K562 (cell line): Measurements from ENCODE around the gene HPX. TPM values are rescaled to one million over a fixed set of nuclear protein-coding genes. Genes with fewer than 3 reads are reported as not detected.

Source experiments
- CHD1 ChIP-seq: fragments of 200-600 bp; sonication (generic); IDR thresholded peaks from one replicate; pipeline ENCODE4 v1.6.1; 2012; ENCODE audit warnings: mild to moderate bottlenecking, moderate library complexity, low read length, inconsistent platforms
- HDAC1 ChIP-seq, 2 experiments: fragments of 450-650 bp; IDR thresholded peaks; 2 replicates each; pipeline ENCODE4 v1.6.1; 2016 to 2017; ENCODE audit warnings: inconsistent platforms in 1 of 2, mild to moderate bottlenecking in 1 of 2, moderate library complexity in 1 of 2
- HDAC8 ChIP-seq: fragments of 450-650 bp; IDR thresholded peaks from 2 replicates; pipeline ENCODE4 v1.6.1; 2016; ENCODE audit warnings: mild to moderate bottlenecking, missing genetic modification characterization, moderate library complexity, missing compliant biosample characterization
- KDM4B ChIP-seq, 2 experiments: fragments of 450-650 bp in 1 of 2; sonication (generic) in 1 of 2; IDR thresholded peaks; 2 replicates each; pipeline ENCODE4 v1.6.1; 2016 to 2017; ENCODE audit warnings: borderline replicate concordance in 2 of 2, antibody characterized with exemption in 1 of 2, low read depth in 1 of 2, mild to moderate bottlenecking in 1 of 2
- MXI1 ChIP-seq: IDR thresholded peaks from 2 replicates; pipeline ENCODE4 v1.6.1; 2011; ENCODE audit warnings: low read depth, mild to moderate bottlenecking, improper control_type of control experiment, low read length
- NELFE ChIP-seq: IDR thresholded peaks from 2 replicates; pipeline ENCODE4 v1.6.1; 2011; ENCODE audit warnings: mild to moderate bottlenecking; ENCODE audit not compliant: insufficient read depth, insufficient read length
- NRF1 ChIP-seq, 2 experiments: fragments of 450-650 bp; IDR thresholded peaks in 1 of 2; conservative IDR thresholded peaks in 1 of 2; 2 replicates each; pipeline ENCODE4 v1.6.1; 2014; ENCODE audit warnings: mild to moderate bottlenecking in 2 of 2
- PHF8 ChIP-seq: fragments of 200-600 bp; sonication (generic); IDR thresholded peaks from 2 replicates; pipeline ENCODE4 v1.6.1; 2012; ENCODE audit warnings: mixed run types, mild to moderate bottlenecking, inconsistent platforms, low read length, moderate library complexity, borderline replicate concordance
- PKNOX1 ChIP-seq: fragments of 450-650 bp; IDR thresholded peaks from 2 replicates; pipeline ENCODE4 v1.6.1; 2016
- RBM25 ChIP-seq: fragments of 200-400 bp; formaldehyde crosslinking; IDR thresholded peaks from 2 replicates; pipeline ENCODE4 v1.6.1; 2018; ENCODE audit warnings: low read length, low read depth, moderate library complexity; ENCODE audit not compliant: severe bottlenecking
- SIN3A ChIP-seq, 2 experiments: fragments of 150-350 bp in 1 of 2; IDR thresholded peaks; 2 replicates each; pipeline ENCODE4 v1.6.1; 2011 to 2016; ENCODE audit warnings: borderline replicate concordance in 2 of 2, low read depth in 2 of 2, low read length in 2 of 2, mild to moderate bottlenecking in 2 of 2, moderate library complexity in 2 of 2; ENCODE audit not compliant: control insufficient read depth in 1 of 2
- SMARCE1 ChIP-seq: fragments of 450-650 bp; IDR thresholded peaks from 2 replicates; pipeline ENCODE4 v1.7.1; 2016; ENCODE audit warnings: mild to moderate bottlenecking
- SMC3 ChIP-seq: conservative IDR thresholded peaks from 2 replicates; pipeline ENCODE4 v1.6.1; 2011; ENCODE audit warnings: low read depth, low read length, improper control_type of control experiment; ENCODE audit not compliant: insufficient read depth
- ZBTB2 ChIP-seq: fragments of 450-650 bp; IDR thresholded peaks from 2 replicates; pipeline ENCODE4 v1.6.1; 2016; ENCODE audit warnings: antibody characterized with exemption
- ZBTB5 ChIP-seq: fragments of 450-650 bp; IDR thresholded peaks from 2 replicates; pipeline ENCODE4 v1.6.1; 2017; ENCODE audit warnings: antibody characterized with exemption
- ZNF584 ChIP-seq: fragments of 200-800 bp; sonication (Bioruptor generic); IDR thresholded peaks from 2 replicates; pipeline ENCODE4 v1.6.1; 2016; ENCODE audit warnings: low read depth, mild to moderate bottlenecking, missing genetic modification characterization, missing compliant biosample characterization
- ZNF695 ChIP-seq: fragments of 450-650 bp; formaldehyde crosslinking; IDR thresholded peaks from 2 replicates; pipeline ENCODE4 v1.4.0; 2020; ENCODE audit warnings: mild to moderate bottlenecking, moderate library complexity
- polyA plus RNA-seq, 8 experiments: library from polyadenylated mRNA; depleted of rRNA in 4 of 8; stranded (reverse) in 5 of 8; unstranded in 3 of 8; fragments of >200 nt; fragmentation: Nextera tagmentation in 2 of 8; fragmentation: Illumina TruSeq in 1 of 8; extraction: Ambion mirVana in 2 of 8; extraction: Trizol in 1 of 8; gene quantifications; 2 replicates each; pipeline versions ENCODE4 v1.2.1 to v1.2.3, GENCODE V29; 2011 to 2014; ENCODE audit warnings: inconsistent platforms in 1 of 8, missing spikeins in 1 of 8
- total RNA-seq, 7 experiments: library from RNA; depleted of rRNA in 6 of 7; stranded (reverse); fragments of >200 nt in 6 of 7; fragmentation: Illumina TruSeq in 2 of 7; extraction: Trizol in 2 of 7; gene quantifications; 2 replicates each; pipeline versions ENCODE4 v1.2.1 to v1.2.3, GENCODE V29; 2011 to 2021; ENCODE audit warnings: low replicate concordance in 1 of 7
- TF ChIP-seq, protein P1 (sequence below): sonication (generic); formaldehyde crosslinking; IDR thresholded peaks from 2 replicates; pipeline ENCODE4 v1.8.1; 2023; ENCODE audit warnings: mild to moderate bottlenecking, missing genetic modification reagents, moderate library complexity
- TF ChIP-seq, protein P2 (sequence below), 3 experiments: IDR thresholded peaks in 2 of 3; conservative IDR thresholded peaks in 1 of 3; 2 replicates each; pipeline ENCODE4 v1.5.1; 2011 to 2012; ENCODE audit warnings: low read length in 3 of 3, mild to moderate bottlenecking in 3 of 3, control low read depth in 2 of 3, improper control_type of control experiment in 1 of 3, inconsistent platforms in 1 of 3, low read depth in 1 of 3, mixed read lengths in 1 of 3, moderate library complexity in 1 of 3; ENCODE audit not compliant: insufficient read depth in 2 of 3

HPX gene
- total and polyA plus RNA-seq, 9 of the 15 experiments (the other 6 are each of a cell fraction or from before 2014, with no cell fraction given), result 0.12 to 1.2 (median 0.49) TPM; not detected in 1

GRCh38 chr11:6468712-6469495 is 28.1 kb upstream of the HPX start (continued):
- no peak for TF ChIP-seq SMARCE1
- TF ChIP-seq ZNF584 (CRISPR knock-in tag), result no peak
- no peak for TF ChIP-seq SMC3
- peak; percentile 56 for TF ChIP-seq PKNOX1
- no peak for TF ChIP-seq KDM4B (IDR thresholded peaks at IDR 0.05; ENCODE audit: borderline replicate concordance in 2 of 2, low read depth in 1 of 2)
- peak; percentile 23 to 38; a peak in 2 of 4 replicates for TF ChIP-seq NRF1 (conservative IDR thresholded peaks at IDR 0.05 in 1 of 2, IDR thresholded peaks at IDR 0.05 in 1 of 2)
- no peak for TF ChIP-seq MXI1
- TF ChIP-seq NELFE, result no peak
- TF ChIP-seq HDAC1 (IDR thresholded peaks at IDR 0.05), result no peak
- no peak for TF ChIP-seq ZBTB2
- TF ChIP-seq ZNF695 (CRISPR knock-in tag), result no peak
- no peak for TF ChIP-seq RBM25
- TF ChIP-seq SIN3A (IDR thresholded peaks at IDR 0.05; ENCODE audit: borderline replicate concordance in 2 of 2, control insufficient read depth in 1 of 2, low read depth in 2 of 2, low read length in 2 of 2), result no peak
- TF ChIP-seq, protein P1, sequence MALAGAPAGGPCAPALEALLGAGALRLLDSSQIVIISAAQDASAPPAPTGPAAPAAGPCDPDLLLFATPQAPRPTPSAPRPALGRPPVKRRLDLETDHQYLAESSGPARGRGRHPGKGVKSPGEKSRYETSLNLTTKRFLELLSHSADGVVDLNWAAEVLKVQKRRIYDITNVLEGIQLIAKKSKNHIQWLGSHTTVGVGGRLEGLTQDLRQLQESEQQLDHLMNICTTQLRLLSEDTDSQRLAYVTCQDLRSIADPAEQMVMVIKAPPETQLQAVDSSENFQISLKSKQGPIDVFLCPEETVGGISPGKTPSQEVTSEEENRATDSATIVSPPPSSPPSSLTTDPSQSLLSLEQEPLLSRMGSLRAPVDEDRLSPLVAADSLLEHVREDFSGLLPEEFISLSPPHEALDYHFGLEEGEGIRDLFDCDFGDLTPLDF (CRISPR knock-in tag), result no peak
- peak; percentile 45; the same call in 1 of the 2 replicates for TF ChIP-seq PHF8
- no peak for TF ChIP-seq ZBTB5
- TF ChIP-seq, protein P2, sequence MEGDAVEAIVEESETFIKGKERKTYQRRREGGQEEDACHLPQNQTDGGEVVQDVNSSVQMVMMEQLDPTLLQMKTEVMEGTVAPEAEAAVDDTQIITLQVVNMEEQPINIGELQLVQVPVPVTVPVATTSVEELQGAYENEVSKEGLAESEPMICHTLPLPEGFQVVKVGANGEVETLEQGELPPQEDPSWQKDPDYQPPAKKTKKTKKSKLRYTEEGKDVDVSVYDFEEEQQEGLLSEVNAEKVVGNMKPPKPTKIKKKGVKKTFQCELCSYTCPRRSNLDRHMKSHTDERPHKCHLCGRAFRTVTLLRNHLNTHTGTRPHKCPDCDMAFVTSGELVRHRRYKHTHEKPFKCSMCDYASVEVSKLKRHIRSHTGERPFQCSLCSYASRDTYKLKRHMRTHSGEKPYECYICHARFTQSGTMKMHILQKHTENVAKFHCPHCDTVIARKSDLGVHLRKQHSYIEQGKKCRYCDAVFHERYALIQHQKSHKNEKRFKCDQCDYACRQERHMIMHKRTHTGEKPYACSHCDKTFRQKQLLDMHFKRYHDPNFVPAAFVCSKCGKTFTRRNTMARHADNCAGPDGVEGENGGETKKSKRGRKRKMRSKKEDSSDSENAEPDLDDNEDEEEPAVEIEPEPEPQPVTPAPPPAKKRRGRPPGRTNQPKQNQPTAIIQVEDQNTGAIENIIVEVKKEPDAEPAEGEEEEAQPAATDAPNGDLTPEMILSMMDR (IDR thresholded peaks at IDR 0.05 in 2 of 3, conservative IDR thresholded peaks at IDR 0.05 in 1 of 3; ENCODE audit: insufficient read depth in 2 of 3, low read depth in 1 of 3, low read length in 3 of 3), result no peak
- no peak for TF ChIP-seq HDAC8 (tag)
- no peak for TF ChIP-seq CHD1
